ENCODE data around the gene GATAD2A.

The GATAD2A gene

GRCh38 chr19:19422156-19422555, 16.7 kb downstream of the GATAD2A start:
- Histone ChIP-seq H3K27me3 (ENCODE audit: insufficient read depth, poor library complexity, severe bottlenecking) (no peaks in the 10 kb centered on the region), H3K27ac (replicated peaks) (no peak overlapping the region), H3K4me3 (replicated peaks; ENCODE audit: insufficient read depth, low read length) (no peak overlapping the region)
- DNase-seq (ENCODE audit: low read depth in 1 of 2, low spot score in 1 of 2): no peak
- no peak for TF ChIP-seq SPI1 (IDR thresholded peaks at IDR 0.05; ENCODE audit: borderline replicate concordance, low read depth)
- no peak for TF ChIP-seq GABPA (IDR thresholded peaks at IDR 0.05; ENCODE audit: low read depth)
- TF ChIP-seq REST (IDR thresholded peaks at IDR 0.05; ENCODE audit: insufficient replicate concordance, low read depth): no peak
- no peak for TF ChIP-seq CTCF (IDR thresholded peaks at IDR 0.05; ENCODE audit: insufficient read depth, low read length)
- no peak for TF ChIP-seq POLR2AphosphoS5 (IDR thresholded peaks at IDR 0.05; ENCODE audit: low read depth)

GRCh38 chr19:19423322-19423721, 17.8 kb downstream of the GATAD2A start:
- Histone ChIP-seq H3K27me3 (ENCODE audit: insufficient read depth, poor library complexity, severe bottlenecking) (no peaks in the 10 kb centered on the region), H3K27ac (replicated peaks) (no peak overlapping the region), H3K4me3 (replicated peaks; ENCODE audit: insufficient read depth, low read length) (no peak overlapping the region)
- no peak for TF ChIP-seq POLR2AphosphoS5 (IDR thresholded peaks at IDR 0.05; ENCODE audit: low read depth)
- TF ChIP-seq SPI1 (IDR thresholded peaks at IDR 0.05; ENCODE audit: borderline replicate concordance, low read depth): no peak
- no peak for TF ChIP-seq CTCF (IDR thresholded peaks at IDR 0.05; ENCODE audit: insufficient read depth, low read length)
- TF ChIP-seq REST (IDR thresholded peaks at IDR 0.05; ENCODE audit: insufficient replicate concordance, low read depth): no peak
- TF ChIP-seq GABPA (IDR thresholded peaks at IDR 0.05; ENCODE audit: low read depth): no peak
- DNase-seq (ENCODE audit: low read depth in 1 of 2, low spot score in 1 of 2): no peak

GRCh38 chr19:19425170-19425875, 19.8 kb downstream of the GATAD2A start:
- no peak overlapping the region for H3K4me3 ChIP-seq (replicated peaks; ENCODE audit: insufficient read depth, low read length)
- H3K27ac ChIP-seq (replicated peaks): no peak overlapping the region
- DNase-seq (ENCODE audit: low read depth in 1 of 2, low spot score in 1 of 2): no peak
- no peaks in the 10 kb centered on the region for H3K27me3 ChIP-seq (ENCODE audit: insufficient read depth, poor library complexity, severe bottlenecking)
- TF ChIP-seq CTCF (IDR thresholded peaks at IDR 0.05; ENCODE audit: insufficient read depth, low read length) (no peak), SPI1 (IDR thresholded peaks at IDR 0.05; ENCODE audit: borderline replicate concordance, low read depth) (no peak), REST (IDR thresholded peaks at IDR 0.05; ENCODE audit: insufficient replicate concordance, low read depth) (no peak), GABPA (IDR thresholded peaks at IDR 0.05; ENCODE audit: low read depth) (no peak)
